H1 (cell line): ENCODE data around the gene LLGL1. TPM values are rescaled to one million over a fixed set of nuclear protein-coding genes. Genes with fewer than 3 reads are reported as not detected.
A peak's percentile ranks its signal among the peaks of the same experiment; 100 is the strongest.

Source experiments
- CTCF ChIA-PET: fragments of 300-600 bp; sonication (Branson Sonifier 250); formaldehyde crosslinking; loops from one replicate; lab custom pipeline; 2021; ENCODE audit not compliant: partially characterized antibody; lab: Charles Lee
- POLR2A ChIA-PET: fragments of 300-600 bp; sonication (Branson Sonifier 250); formaldehyde crosslinking; loops from one replicate; lab custom pipeline; 2021; ENCODE audit warnings: inconsistent platforms; ENCODE audit not compliant: partially characterized antibody; lab: Charles Lee
- DNase-seq, 2 experiments: peaks; one replicate each; pipeline versions ENCODE4 v3.0.0 to v3.0.0-alpha.2; 2010 to 2022; ENCODE audit warnings: low spot score in 2 of 2, low read depth in 1 of 2, mixed read lengths in 1 of 2
- FAIRE-seq: peaks from 2 replicates; lab custom pipeline; 2011; peaks lifted over from hg19 to GRCh38; lab: Jason Lieb, UNC
- H2AFZ ChIP-seq: 2 replicates; pipeline ENCODE4 v1.8.1; 2012; ENCODE audit warnings: low read length, inconsistent platforms
- H2AK5ac ChIP-seq: 2 replicates; pipeline ENCODE4 v1.6.1; 2013; ENCODE audit warnings: low read depth, low read length
- H2BK120ac ChIP-seq: replicated peaks from 2 replicates; pipeline ENCODE3; 2013; ENCODE audit warnings: low read depth, low read length, inconsistent platforms
- H2BK12ac ChIP-seq: 2 replicates; pipeline ENCODE4 v1.6.1; 2013; ENCODE audit warnings: low read depth, low read length
- H2BK15ac ChIP-seq: 2 replicates; pipeline ENCODE4 v1.6.1; 2013; ENCODE audit warnings: low read length
- H2BK20ac ChIP-seq: 2 replicates; pipeline ENCODE4 v1.6.1; 2013; ENCODE audit warnings: low read length
- H2BK5ac ChIP-seq: 2 replicates; pipeline ENCODE4 v1.6.1; 2013; ENCODE audit warnings: low read depth, low read length
- H3K14ac ChIP-seq: 2 replicates; pipeline ENCODE4 v1.6.1; 2013; ENCODE audit warnings: inconsistent platforms; ENCODE audit not compliant: insufficient read length
- H3K18ac ChIP-seq: 2 replicates; pipeline ENCODE4 v1.6.1; 2013; ENCODE audit warnings: low read length; ENCODE audit errors: extremely low read depth
- H3K23ac ChIP-seq: 2 replicates; pipeline ENCODE4 v1.6.1; 2013; ENCODE audit warnings: inconsistent platforms; ENCODE audit not compliant: insufficient read length
- H3K23me2 ChIP-seq: 2 replicates; pipeline ENCODE4 v1.6.1; 2013; ENCODE audit warnings: low read depth, low read length
- H3K27ac ChIP-seq: 2 replicates; pipeline ENCODE4 v1.6.1; 2011; ENCODE audit warnings: low read depth, low read length, inconsistent platforms
- H3K27me3 ChIP-seq, 4 experiments: replicated peaks in 1 of 4; 1 replicate in 1 of 4; 2 replicates in 3 of 4; pipeline versions ENCODE4 v1.6.1 to v1.8.1; 2011 to 2013; ENCODE audit warnings: low read length in 3 of 4, mild to moderate bottlenecking in 3 of 4, inconsistent platforms in 2 of 4, mixed read lengths in 2 of 4, moderate library complexity in 1 of 4; ENCODE audit not compliant: control insufficient read depth in 3 of 4, insufficient read depth in 3 of 4; ENCODE audit errors: extremely low read depth in 1 of 4
- H3K36me3 ChIP-seq, 4 experiments: 2 replicates each; pipeline versions ENCODE4 v1.6.1 to v1.8.1; 2011 to 2013; ENCODE audit warnings: mild to moderate bottlenecking in 4 of 4, low read length in 3 of 4, moderate library complexity in 2 of 4, control low read depth in 1 of 4, inconsistent platforms in 1 of 4; ENCODE audit not compliant: insufficient read depth in 4 of 4, control insufficient read depth in 2 of 4
- H3K4ac ChIP-seq: replicated peaks from 2 replicates; pipeline ENCODE3; 2013; ENCODE audit warnings: low read length, low read depth, mixed read lengths, inconsistent platforms; ENCODE audit not compliant: insufficient read length
- H3K4me1 ChIP-seq, 4 experiments: replicated peaks in 1 of 4; 1 replicate in 1 of 4; 2 replicates in 3 of 4; pipeline versions ENCODE4 v1.6.1 to v1.8.1; 2011 to 2013; ENCODE audit warnings: low read length in 3 of 4, inconsistent platforms in 2 of 4, mixed read lengths in 1 of 4; ENCODE audit not compliant: insufficient read depth in 4 of 4, control insufficient read depth in 3 of 4
- H3K4me2 ChIP-seq, 2 experiments: 2 replicates each; pipeline versions ENCODE4 v1.6.1 to v1.8.1; 2011 to 2013; ENCODE audit warnings: low read depth in 2 of 2, low read length in 2 of 2, control low read depth in 1 of 2, inconsistent platforms in 1 of 2, mild to moderate bottlenecking in 1 of 2; ENCODE audit not compliant: insufficient read depth in 1 of 2
- H3K4me3 ChIP-seq, 4 experiments: fragments of 200-600, 300-600 bp in 1 of 4; sonication (generic), shearing (Covaris generic), sonication (Bioruptor Twin) in 1 of 4; 2 replicates each; pipeline versions ENCODE4 v1.5.1 to v1.8.1; 2011 to 2016; ENCODE audit warnings: low read length in 4 of 4, low read depth in 3 of 4, control low read depth in 2 of 4, inconsistent platforms in 2 of 4, mild to moderate bottlenecking in 2 of 4, mixed read lengths in 1 of 4, moderate library complexity in 1 of 4; ENCODE audit not compliant: insufficient read depth in 2 of 4; ENCODE audit errors: extremely low read depth in 1 of 4
- H3K56ac ChIP-seq: replicated peaks from 2 replicates; pipeline ENCODE3; 2013; ENCODE audit warnings: low read depth, mild to moderate bottlenecking, mixed read lengths, low read length, inconsistent platforms; ENCODE audit not compliant: insufficient read length
- H3K79me1 ChIP-seq: 2 replicates; pipeline ENCODE4 v1.6.1; 2013; ENCODE audit warnings: low read depth, low read length, control low read depth
- H3K79me2 ChIP-seq, 2 experiments: 2 replicates each; pipeline versions ENCODE4 v1.6.1 to v1.8.1; 2012 to 2013; ENCODE audit warnings: low read length in 2 of 2, mild to moderate bottlenecking in 2 of 2, inconsistent platforms in 1 of 2; ENCODE audit not compliant: insufficient read depth in 2 of 2, control insufficient read depth in 1 of 2
- H3K9ac ChIP-seq, 4 experiments: replicated peaks in 1 of 4; 1 replicate in 1 of 4; 2 replicates in 3 of 4; pipeline versions ENCODE4 v1.6.1 to v1.8.1; 2011 to 2013; ENCODE audit warnings: low read depth in 3 of 4, low read length in 3 of 4, control low read depth in 2 of 4, mild to moderate bottlenecking in 2 of 4, moderate library complexity in 2 of 4, inconsistent platforms in 1 of 4; ENCODE audit errors: extremely low read depth in 1 of 4
- H3K9me3 ChIP-seq, 2 experiments: 2 replicates each; pipeline versions ENCODE4 v1.6.1 to v1.8.1; 2012 to 2013; ENCODE audit warnings: mild to moderate bottlenecking in 2 of 2, moderate library complexity in 2 of 2, control low read depth in 1 of 2, inconsistent platforms in 1 of 2, low read depth in 1 of 2, low read length in 1 of 2, mixed read lengths in 1 of 2; ENCODE audit not compliant: insufficient read depth in 2 of 2
- H4K20me1 ChIP-seq, 2 experiments: replicated peaks in 1 of 2; 2 replicates each; pipeline versions ENCODE3 to v1.8.1; 2011 to 2013; ENCODE audit warnings: inconsistent platforms in 2 of 2, low read length in 2 of 2, mild to moderate bottlenecking in 1 of 2; ENCODE audit not compliant: insufficient read depth in 2 of 2, control insufficient read depth in 1 of 2
- H4K5ac ChIP-seq: 2 replicates; pipeline ENCODE4 v1.6.1; 2013; ENCODE audit warnings: low read length, low read depth, mixed read lengths, inconsistent platforms; ENCODE audit not compliant: insufficient read length
- H4K8ac ChIP-seq: 2 replicates; pipeline ENCODE4 v1.8.0; 2013; ENCODE audit warnings: mild to moderate bottlenecking, moderate library complexity, low read length, inconsistent platforms; ENCODE audit not compliant: insufficient read depth; ENCODE audit errors: extremely low read depth
- H4K91ac ChIP-seq: replicated peaks from 2 replicates; pipeline ENCODE3; 2013; ENCODE audit warnings: low read length, mixed read lengths, inconsistent platforms; ENCODE audit not compliant: insufficient read length
- CEBPB ChIP-seq: IDR thresholded peaks from 2 replicates; pipeline ENCODE4 v1.6.1; 2012; ENCODE audit warnings: low read depth, low read length
- JUN ChIP-seq: IDR thresholded peaks from 2 replicates; pipeline ENCODE4 v1.6.1; 2011; ENCODE audit warnings: low read depth, mild to moderate bottlenecking, improper control_type of control experiment, low read length
- KDM1A ChIP-seq: fragments of 200-600, 300-600 bp; sonication (generic); IDR thresholded peaks from 2 replicates; pipeline ENCODE4 v1.7.1; 2016; ENCODE audit warnings: mild to moderate bottlenecking, low read length, borderline replicate concordance
- MAFK ChIP-seq: IDR thresholded peaks from 2 replicates; pipeline ENCODE4 v1.6.1; 2012; ENCODE audit warnings: low read depth, mild to moderate bottlenecking, improper control_type of control experiment, low read length
- SP4 ChIP-seq: IDR thresholded peaks from 2 replicates; pipeline ENCODE4 v1.6.1; 2012; ENCODE audit warnings: low read length, inconsistent platforms
- TCF12 ChIP-seq: IDR thresholded peaks from 2 replicates; pipeline ENCODE4 v1.6.1; 2011; ENCODE audit warnings: low read depth, mild to moderate bottlenecking, low read length
- TEAD4 ChIP-seq: IDR thresholded peaks from 2 replicates; pipeline ENCODE4 v1.6.1; 2012; ENCODE audit warnings: low read depth, low read length, inconsistent platforms, mixed read lengths
- WGBS, 2 experiments: shearing (Covaris generic) in 1 of 2; methylation state at CpG; one replicate each; pipeline versions ENCODE4 v1.1.6 to v1.1.7; 2013 to 2015; ENCODE audit warnings: low lambda C conversion rate in 2 of 2, mixed read lengths in 2 of 2, inconsistent platforms in 1 of 2, low coverage in 1 of 2, missing lambda C conversion rate in 1 of 2; ENCODE audit not compliant: insufficient replicate concordance in 2 of 2, insufficient coverage in 1 of 2, insufficient read length in 1 of 2; ENCODE audit errors: extremely low coverage in 1 of 2, missing lambda C conversion rate in 1 of 2; 5-methylcytosine and 5-hydroxymethylcytosine counted together
- polyA plus RNA-seq, 7 experiments: library from polyadenylated mRNA; depleted of rRNA in 3 of 7; stranded (reverse) in 5 of 7; unstranded in 2 of 7; fragments of >200 nt in 5 of 7; fragments of 200-250 nt in 2 of 7; gene quantifications; 1 replicate in 5 of 7; 2 replicates in 1 of 7; 4 replicates in 1 of 7; pipeline versions ENCODE4 v1.2.1 to v1.2.3, GENCODE V29; 2011 to 2013; ENCODE audit warnings: missing spikeins in 2 of 7, mixed read lengths in 2 of 7
- total RNA-seq: library from RNA; stranded (reverse); fragmentation: NEBNext Ultra II Directional; extraction: Animal tissue kit (Norgen Biotek cat#: 25700); gene quantifications from 2 replicates; pipeline ENCODE4 v1.2.1, GENCODE V29; 2021
- TF ChIP-seq, protein P1 (sequence below), 3 experiments: IDR thresholded peaks; 1 replicate in 2 of 3; 2 replicates in 1 of 3; pipeline versions ENCODE4 v1.5.1 to v1.6.1; 2011; ENCODE audit warnings: low read length in 3 of 3, mild to moderate bottlenecking in 3 of 3, inconsistent platforms in 2 of 3, low read depth in 1 of 3, moderate library complexity in 1 of 3; ENCODE audit not compliant: insufficient read depth in 1 of 3; ENCODE audit errors: control extremely low read depth in 1 of 3

LLGL1 gene
- total and polyA plus RNA-seq, 2 of the 8 experiments (the other 6 are each of a cell fraction or from before 2014, with no cell fraction given) = 71.3 to 107 TPM

DNA sequence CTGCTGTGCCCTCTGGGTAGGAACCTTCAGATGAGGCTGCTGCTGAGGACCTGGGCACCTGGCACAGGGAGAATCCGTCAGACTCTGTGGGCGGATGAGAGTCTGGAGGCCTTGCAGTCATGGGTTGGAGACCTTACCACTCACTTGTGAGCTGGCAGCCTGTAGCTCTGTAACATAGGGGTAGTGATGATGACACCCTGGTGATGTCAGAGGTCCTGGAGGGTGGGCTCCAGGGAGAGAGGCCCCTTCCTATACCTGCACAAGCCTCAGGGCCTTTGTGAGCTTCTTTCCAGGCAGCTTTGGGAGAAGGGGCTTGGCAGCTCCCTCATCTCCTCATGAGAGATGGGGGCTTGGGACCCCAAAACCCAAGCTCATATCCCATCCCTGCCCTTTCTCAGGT is 36.7 kb downstream of the LLGL1 start:
- no peak overlapping the region for H3K9ac ChIP-seq
- H2BK120ac ChIP-seq = no peak overlapping the region
- DNase-seq (no peak), FAIRE-seq (no peak)
- no peak overlapping the region for H2AK5ac ChIP-seq
- no peak overlapping the region for H3K23ac ChIP-seq
- H3K27me3 ChIP-seq = no peaks in the 10 kb centered on the region
- H4K20me1 ChIP-seq = peaks cover 0 to 2% of the 10 kb centered on the region in 2 experiments
- peaks cover 14% of the 10 kb centered on the region for H3K23me2 ChIP-seq
- H3K9me3 ChIP-seq = no peaks in the 10 kb centered on the region
- H2BK5ac ChIP-seq = no peak overlapping the region
- no peak overlapping the region for H2AFZ ChIP-seq
- ChIA-PET POLR2A (interaction anchor here (1.1 to 11.5 kb wide), 5 partner anchors 8 to 101 kb away, joined by 4 to 171 read pairs (median 22); partner anchors contain the start of gene SHMT1), CTCF (interaction anchor here (0.5 to 5.4 kb wide), 4 partner anchors 9 to 90 kb away, joined by 3 to 30 read pairs (median 4); no protein-coding TSS in a partner anchor)
- peaks cover 4 to 24% (median 13%) of the 10 kb centered on the region in 4 experiments for H3K4me1 ChIP-seq
- no peak overlapping the region for H2BK12ac ChIP-seq
- no peak overlapping the region for H2BK20ac ChIP-seq
- H4K8ac ChIP-seq = no peak overlapping the region
- 87% methylated on average over 2 of the region's 2 CpGs; no CpG with 5 or more reads in 1 of the 2 experiments for WGBS, 2 experiments
- no peak overlapping the region for H3K14ac ChIP-seq
- H3K27ac ChIP-seq = no peak overlapping the region
- H3K4me2 ChIP-seq = no peak overlapping the region; a peak in 1 of 4 replicates
- H2BK15ac ChIP-seq = no peak overlapping the region
- no peak overlapping the region for H3K18ac ChIP-seq
- H3K79me1 ChIP-seq = peaks cover 9% of the 10 kb centered on the region
- peak overlapping the region in 1 of 4 experiments; percentile 85; a peak in 1 of 8 replicates for H3K4me3 ChIP-seq
- H3K36me3 ChIP-seq = peaks cover 3 to 19% (median 10%) of the 10 kb centered on the region in 4 experiments; a peak in 7 of 8 replicates
- no peak overlapping the region for H3K4ac ChIP-seq
- no peak overlapping the region for H3K56ac ChIP-seq
- H4K91ac ChIP-seq = no peak overlapping the region
- H3K79me2 ChIP-seq = peaks cover 0 to 8% of the 10 kb centered on the region in 2 experiments; a peak in 1 of 4 replicates
- TF ChIP-seq TEAD4 = no peak
- TF ChIP-seq KDM1A = no peak
- no peak for TF ChIP-seq MAFK
- no peak for TF ChIP-seq JUN
- TF ChIP-seq, protein P1, sequence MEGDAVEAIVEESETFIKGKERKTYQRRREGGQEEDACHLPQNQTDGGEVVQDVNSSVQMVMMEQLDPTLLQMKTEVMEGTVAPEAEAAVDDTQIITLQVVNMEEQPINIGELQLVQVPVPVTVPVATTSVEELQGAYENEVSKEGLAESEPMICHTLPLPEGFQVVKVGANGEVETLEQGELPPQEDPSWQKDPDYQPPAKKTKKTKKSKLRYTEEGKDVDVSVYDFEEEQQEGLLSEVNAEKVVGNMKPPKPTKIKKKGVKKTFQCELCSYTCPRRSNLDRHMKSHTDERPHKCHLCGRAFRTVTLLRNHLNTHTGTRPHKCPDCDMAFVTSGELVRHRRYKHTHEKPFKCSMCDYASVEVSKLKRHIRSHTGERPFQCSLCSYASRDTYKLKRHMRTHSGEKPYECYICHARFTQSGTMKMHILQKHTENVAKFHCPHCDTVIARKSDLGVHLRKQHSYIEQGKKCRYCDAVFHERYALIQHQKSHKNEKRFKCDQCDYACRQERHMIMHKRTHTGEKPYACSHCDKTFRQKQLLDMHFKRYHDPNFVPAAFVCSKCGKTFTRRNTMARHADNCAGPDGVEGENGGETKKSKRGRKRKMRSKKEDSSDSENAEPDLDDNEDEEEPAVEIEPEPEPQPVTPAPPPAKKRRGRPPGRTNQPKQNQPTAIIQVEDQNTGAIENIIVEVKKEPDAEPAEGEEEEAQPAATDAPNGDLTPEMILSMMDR (IDR thresholded peaks at IDR 0.05; ENCODE audit: control extremely low read depth in 1 of 3, insufficient read depth in 1 of 3, low read depth in 1 of 3, low read length in 3 of 3) = no peak
- no peak for TF ChIP-seq CEBPB
- no peak for TF ChIP-seq SP4
- TF ChIP-seq TCF12 = no peak
- TF ChIP-seq, all 59 proteins: peak for 0
- H4K5ac ChIP-seq = no peak overlapping the region
